HL-60/S4 (cell line): ENCODE measurements around the gene JUP.
"Not testable (repeated sequence)": the region's sequence is repeated elsewhere in the genome, so short reads cannot be mapped to it uniquely, and the experiment has no call there.

Source experiments
- in situ Hi-C: fragments of 300-500 bp; cut with MboI; formaldehyde crosslinking; loops from 2 replicates; pipeline ENCODE4 v1.14.3; 2022; ENCODE audit warnings: low sequenced_read_pairs

JUP gene

DNA sequence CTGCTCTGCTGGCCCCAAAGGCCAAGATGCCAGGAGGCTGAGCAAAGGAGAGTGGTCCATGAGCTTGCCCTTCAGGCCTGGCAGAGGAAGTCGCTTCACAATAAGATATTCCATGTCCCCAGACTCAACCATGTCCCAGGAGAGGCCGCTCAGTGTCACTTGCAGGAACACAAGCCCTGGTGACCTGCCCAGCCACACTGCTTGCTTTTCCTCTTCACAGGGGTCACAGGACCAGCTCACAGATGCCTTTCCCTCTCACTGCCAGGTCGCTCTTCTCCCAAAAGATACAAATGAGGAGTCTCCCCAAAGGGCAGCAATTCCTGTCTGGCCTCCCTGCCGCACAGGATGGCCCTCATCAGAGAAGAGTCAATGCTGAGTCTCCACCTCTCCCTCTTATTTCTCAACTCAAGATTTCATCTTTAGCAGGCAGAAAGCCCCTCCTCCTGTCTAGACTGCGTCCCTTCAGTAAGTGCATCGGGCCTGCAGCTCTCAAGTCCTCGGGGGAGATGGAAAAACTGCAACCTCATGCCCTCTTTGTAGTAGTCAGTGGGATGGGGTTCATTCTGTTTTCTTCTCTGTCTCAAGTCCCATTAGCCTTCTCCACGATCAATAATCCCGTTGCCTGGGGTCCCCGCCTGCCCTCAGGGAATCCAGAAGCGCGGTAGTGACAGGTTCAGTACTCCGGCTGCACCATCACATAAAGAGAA lies 5.0 kb downstream of the JUP start:
- in situ Hi-C loops: no loop called here

DNA sequence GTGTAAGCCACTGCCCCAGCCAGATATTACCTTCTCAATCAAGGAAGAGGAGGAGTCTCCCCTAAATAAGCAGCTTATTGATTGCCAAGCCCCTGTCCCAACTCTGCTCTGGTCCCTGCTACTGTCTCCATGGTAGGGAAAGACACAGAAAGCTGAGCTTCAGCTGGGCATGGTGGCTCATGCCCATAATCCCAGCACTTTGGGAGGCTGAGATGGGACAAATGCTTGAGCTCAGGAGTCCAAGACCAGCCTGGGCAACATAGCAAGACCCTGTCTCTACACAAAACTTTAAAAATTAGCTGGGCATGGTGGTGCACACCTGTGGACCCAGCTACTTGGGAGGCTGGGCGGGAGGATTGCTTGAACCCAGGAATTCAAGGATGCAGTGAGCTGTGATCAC lies 6.6 kb downstream of the JUP start:
- in situ Hi-C loops: no loop called here

DNA sequence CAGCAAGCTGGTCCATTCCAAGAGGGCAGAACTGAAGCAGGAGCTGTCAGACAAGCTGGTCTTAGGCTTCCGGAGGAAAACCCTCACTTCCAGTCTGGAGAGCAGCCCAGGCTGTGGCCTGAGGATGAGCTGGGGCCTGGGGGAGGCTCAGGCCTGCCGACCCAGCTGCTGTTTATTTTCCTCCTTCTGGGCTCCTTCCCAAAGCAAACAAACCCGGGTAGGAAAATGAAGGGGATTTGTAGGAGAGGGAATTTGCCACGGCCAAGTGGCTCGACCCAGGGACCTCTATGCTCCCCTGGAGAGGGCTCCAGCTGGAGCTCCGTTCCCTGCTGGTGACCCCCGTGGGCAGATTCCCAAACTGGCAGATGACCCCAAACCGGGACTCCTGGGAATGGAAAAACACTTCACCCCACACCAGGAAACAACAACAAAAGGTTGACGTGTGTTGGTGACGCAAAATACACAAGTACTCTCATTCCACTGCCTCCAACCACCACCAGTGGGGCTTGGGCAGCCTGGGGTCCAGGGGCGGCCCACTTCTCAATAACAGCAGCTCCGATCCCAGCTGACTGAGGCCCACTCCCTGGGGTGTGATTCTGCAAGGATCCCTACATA lies 8.8 kb downstream of the JUP start:
- in situ Hi-C loops: no loop called here

DNA sequence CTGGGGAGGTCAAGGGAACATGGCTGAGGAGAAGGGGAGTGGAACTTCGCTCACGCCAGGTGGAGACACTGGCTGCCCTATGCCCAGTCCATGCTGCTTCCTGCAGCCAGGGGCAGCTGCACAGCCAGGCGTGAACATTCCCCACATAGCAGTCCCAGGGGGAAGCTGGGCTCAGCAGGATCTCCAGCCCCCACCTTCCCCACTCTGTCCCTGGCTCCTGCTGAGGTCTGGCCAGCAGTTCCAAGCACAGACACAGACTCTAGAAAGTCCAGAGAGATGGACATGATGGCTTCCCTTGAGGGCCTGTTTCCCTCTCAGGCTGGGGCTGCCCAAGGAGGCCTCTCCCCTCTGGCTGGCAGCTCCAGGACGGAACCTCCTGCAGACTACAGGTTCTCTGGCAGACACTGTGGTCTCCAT lies 9.3 kb downstream of the JUP start:
- in situ Hi-C loops: no loop called here

DNA sequence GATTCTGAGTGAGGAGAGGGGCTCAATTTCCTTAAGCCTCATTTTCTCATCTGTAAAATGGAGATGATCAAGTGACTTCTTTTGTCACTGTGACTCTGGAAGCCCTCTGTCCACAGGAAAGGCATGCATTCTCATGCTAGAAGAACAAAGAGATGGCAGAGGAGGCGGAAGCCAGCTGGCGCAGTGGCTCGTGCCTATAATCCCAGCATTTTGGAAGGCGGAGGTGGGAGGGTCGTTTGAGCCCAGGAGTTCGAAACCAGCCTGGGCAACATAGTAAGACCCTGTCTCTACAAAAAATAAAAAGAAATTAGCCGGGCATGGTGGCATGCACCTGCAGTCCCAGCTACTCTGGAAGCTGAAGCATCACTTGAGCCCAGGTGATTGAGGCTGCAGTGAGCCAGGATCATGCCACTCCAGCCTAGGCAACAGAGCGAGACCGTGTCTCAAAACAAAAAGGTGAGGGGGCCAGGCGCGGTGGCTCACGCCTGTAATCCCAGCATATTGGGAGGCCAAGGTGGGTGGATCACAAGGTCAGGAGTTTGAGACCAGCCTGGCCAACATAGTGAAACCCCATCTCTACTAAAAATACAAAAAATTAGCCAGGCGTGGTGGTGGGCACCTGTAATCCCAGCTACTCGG lies 10.1 kb downstream of the JUP start:
- in situ Hi-C loops: not testable (repeated sequence)

DNA sequence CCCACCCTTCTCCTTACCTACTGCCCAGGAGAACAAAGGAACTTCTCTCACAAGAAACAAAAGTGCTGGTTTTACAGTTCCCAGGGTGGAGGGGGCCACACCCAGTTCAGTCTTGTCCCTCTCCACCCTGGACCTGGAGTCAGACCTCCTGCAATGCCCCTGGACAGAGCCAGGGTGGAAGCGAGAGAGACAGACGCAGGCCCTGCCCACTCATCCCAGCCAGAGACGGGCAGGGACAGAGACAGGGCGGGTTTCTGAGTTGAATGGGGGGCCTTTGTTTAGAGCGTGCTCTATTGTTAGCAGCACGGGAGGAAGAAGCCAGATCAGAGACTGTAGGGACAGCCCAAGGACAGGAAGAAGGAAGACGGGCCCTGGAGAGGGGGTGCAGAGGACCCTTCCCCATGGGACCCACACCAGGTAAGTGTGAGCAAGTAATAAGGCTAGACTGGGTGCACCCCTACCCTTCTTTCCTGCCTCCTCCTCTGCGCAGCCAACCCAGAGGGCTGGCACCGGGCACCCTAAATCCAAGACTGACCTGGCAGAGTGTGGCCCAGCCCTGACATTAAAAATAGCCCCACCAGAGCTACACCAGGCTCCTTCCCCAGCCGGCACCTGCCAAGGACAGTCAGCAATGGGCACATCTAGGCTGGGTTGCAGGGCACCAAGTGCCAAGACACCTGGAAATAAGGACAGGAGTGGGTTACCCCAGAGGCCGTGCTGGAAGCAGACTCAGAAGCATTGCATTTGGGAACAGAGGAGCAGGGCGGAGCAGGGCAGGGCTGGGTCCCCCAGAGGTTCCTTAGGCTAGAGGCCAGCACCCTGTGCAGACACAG lies 10.9 kb downstream of the JUP start:
- in situ Hi-C loops: no loop called here

GRCh38 chr17:41773731-41774193 lies 12.7 kb downstream of the JUP start:
- in situ Hi-C loops: no loop called here

- in situ Hi-C loops: no loop called here
Observed at GRCh38 chr17:41773190-41773588, 13.3 kb downstream of the JUP start.

DNA sequence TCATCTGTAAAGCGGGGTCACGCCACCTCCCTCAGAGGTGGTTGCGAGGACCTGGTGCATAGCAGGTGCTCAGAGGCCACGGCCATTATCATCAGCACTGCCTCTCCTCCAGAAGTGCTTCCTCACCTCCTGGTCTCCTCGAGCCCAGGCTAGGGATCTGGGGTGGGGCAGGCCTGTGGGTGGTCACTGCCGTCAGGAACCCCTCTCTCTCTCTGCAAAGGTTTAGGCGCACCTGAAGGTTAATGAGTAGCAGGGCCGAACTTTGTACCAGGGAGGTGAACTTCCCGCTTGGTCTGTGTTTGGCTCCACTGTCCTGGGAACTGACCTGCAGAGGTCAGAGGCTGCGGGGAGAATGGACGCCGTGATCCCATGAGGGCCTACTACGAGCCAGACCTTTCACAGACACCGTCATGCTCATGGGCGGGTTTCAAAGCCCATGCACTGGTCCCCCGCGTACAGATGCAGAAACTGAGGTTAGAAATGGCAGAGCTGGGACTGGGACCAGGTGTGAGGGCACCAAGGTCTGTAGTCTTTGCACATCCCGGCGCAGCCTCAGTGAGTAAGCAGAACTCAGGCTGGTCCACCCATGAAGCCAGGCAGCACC lies 13.8 kb downstream of the JUP start:
- in situ Hi-C loops: no loop called here

- in situ Hi-C loops: no loop called here
Observed at GRCh38 chr17:41772218-41772585, 14.3 kb downstream of the JUP start.

GRCh38 chr17:41771389-41772206 lies 14.9 kb downstream of the JUP start:
- in situ Hi-C loops: no loop called here

DNA sequence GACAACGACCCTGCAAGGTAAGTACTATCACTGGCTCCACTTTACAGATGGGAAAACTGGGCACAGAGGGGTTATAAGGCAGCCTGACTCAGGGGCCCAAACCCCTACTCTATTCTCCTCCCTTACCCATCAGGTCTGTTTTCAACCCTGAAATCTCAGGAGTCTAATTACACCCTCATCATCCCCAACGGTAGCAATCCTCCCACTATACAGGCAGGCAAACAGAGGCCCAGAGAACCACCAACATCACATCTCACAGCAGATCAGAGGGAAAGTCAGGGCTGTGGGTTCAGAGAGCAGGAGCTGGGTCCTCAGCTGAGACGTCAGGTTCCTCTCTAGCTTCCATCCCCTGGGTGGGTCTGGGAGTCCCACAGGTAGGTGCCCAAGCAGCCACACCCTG lies 16.5 kb downstream of the JUP start:
- in situ Hi-C loops: no loop called here

DNA sequence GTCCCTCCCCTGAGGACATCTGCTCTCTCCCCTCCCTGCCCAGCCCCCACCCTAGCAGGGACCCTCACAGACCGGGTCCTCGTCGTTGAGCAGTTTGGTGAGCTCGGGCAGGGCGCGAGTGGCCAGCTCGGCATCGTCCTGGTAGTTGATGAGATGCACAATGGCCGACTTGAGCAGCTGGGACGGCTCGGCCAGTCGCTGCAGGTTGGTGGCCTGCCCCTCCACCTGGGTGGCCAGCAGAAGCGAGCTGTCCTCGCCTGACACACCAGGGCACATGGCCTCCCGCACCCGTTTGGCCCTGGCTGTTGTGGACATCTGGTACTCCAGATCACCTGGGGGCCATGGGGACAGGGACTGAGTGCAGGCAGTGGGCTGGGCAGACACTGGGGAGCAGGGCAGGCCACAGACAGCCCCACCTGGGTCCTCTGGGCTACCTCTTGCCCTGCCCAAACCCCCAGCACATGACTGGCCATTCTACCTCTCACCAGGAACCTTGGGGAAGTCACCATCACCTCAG lies 17.1 kb downstream of the JUP start:
- in situ Hi-C loops: no loop called here

DNA sequence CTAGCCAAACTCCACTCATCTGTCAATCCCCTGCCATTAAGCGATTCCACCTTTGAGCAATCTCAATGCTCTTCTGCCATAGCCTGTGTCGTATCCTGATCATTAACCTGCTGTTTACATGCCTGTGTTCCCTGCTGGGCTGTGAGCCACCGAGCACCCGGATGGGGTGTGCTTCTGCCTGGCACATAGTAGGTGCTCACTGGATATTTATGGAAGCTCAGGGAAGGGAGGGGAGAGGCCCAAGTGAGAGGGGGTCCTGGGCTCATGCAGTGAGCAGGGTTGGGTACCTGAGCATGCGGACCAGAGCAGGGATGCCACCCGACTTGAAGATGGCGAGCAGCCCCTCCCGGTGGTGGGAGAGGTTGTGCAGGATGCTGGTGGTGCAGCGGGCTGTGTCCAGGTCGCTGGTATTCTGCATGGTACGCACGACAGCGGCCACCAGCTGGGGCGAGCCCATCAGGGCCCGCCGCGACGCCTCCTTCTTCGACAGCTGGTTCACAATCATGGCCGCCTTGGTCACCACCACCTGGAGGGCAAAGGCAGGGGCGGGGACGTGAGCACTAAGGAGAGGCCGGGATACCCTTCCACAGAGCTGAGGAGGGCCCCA lies 17.7 kb downstream of the JUP start:
- in situ Hi-C loops: no loop called here

DNA sequence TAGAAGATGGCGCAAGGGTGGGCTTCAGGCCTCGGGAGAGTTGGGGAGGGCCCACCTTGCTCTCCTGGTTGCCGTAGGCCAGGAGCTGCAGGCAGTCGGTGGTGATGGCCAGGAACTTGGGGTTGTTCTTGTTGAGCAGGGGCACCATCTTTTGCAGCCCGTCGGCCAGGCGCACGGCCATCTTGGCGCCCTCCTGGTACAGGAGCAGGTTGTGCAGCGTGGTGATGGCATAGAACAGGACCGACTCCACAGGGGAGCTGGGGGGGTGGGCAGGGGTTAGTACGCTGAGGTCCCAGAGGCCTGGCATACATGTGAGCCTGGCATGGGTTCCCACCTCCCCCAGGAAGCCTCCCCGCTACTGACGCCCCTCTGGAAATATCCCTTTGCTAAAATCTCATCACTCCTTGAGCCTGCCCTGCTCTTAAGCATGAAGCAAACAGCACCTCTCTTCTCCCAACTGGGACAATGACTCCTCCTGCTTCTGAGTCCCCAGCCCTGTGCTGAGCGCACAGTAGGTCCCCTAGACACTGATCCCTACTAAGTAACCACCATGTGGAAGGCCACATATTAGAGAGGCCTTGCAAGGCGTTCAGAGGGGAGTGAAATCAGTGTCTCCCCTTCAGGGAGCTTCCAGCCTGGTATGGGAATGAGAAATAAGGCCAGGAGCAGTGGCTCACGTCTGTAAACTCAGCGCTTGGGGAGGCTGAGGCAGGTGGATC lies 19.0 kb downstream of the JUP start:
- in situ Hi-C loops: no loop called here

GRCh38 chr17:41766135-41766534 lies 20.4 kb downstream of the JUP start:
- in situ Hi-C loops: no loop called here

DNA sequence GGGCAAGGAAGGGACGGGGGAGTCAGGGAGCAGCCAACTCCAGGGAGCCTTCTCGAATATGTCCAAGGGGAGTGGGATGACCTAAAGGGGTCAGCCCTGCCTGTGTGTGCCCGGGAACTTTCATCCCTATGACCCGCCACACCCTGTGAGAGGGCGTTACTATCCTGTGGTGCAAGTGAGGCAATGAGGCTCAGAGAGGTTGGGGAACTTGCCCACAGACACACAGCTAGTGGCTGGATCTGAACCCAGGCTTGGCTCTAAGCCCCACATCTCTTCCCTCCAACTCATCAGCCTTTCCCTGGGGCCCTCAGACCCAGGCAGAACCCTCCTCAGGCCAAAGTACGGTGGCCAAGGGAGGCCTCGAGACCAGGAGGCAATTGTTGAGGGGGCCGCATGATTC lies 23.2 kb downstream of the JUP start:
- in situ Hi-C loops: no loop called here

DNA sequence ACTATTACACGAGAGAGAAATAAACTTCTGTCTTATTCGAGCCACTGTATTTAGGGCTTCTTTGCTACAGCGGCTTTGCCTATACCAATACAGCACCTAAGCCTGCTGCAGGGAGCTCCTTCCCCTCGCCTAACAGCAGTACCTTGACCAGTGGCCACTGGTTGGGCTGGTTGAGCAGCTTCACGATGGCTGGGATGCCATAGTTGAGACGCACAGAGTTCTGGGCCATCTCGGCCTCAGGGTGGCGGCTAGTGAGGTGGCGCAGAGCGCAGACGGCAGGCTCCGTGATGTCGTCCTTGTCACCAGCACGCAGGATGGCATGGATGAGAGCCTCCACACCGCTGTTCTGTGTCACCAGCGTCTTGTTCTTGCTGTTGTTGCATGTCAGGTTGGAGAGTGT lies 23.7 kb downstream of the JUP start:
- in situ Hi-C loops: no loop called here

GRCh38 chr17:41762391-41762790 lies 24.1 kb downstream of the JUP start:
- in situ Hi-C loops: no loop called here
